HT-29 (cell line): ENCODE measurements around the gene SEC14L5. TPM values are rescaled to one million over a fixed set of nuclear protein-coding genes. Genes with fewer than 3 reads are reported as not detected.
"Not testable (repeated sequence)": the region's sequence is repeated elsewhere in the genome, so short reads cannot be mapped to it uniquely, and the experiment has no call there.

Experiments
- DNase-seq: peaks from one replicate; pipeline ENCODE4 v3.0.0-alpha.2; 2015; ENCODE audit warnings: low spot score
- total RNA-seq: library from RNA; depleted of rRNA; stranded (reverse); fragments of >200 nt; shearing (Covaris generic); gene quantifications from 2 replicates; pipeline ENCODE4 v1.2.3, GENCODE V29; 2014

SEC14L5 gene
- total RNA-seq, 1 experiment from 2014 or later: 0.08 TPM

GRCh38 chr16:4949986-4950385 lies 8.1 kb upstream of the SEC14L5 start:
- DNase-seq: no peak

GRCh38 chr16:4951583-4951982 lies 6.5 kb upstream of the SEC14L5 start:
- DNase-seq: not testable (repeated sequence)

GRCh38 chr16:4954714-4955113 lies 3.4 kb upstream of the SEC14L5 start:
- no peak for DNase-seq

GRCh38 chr16:4957420-4957719 lies 760 bp upstream of the SEC14L5 start:
- no peak for DNase-seq

GRCh38 chr16:4958510-4959438 lies 644 bp downstream of the SEC14L5 start:
- no peak for DNase-seq

GRCh38 chr16:4960579-4960978 lies 2.4 kb downstream of the SEC14L5 start:
- DNase-seq: no peak

GRCh38 chr16:4962716-4963115 lies 4.6 kb downstream of the SEC14L5 start:
- DNase-seq: no peak

- not testable (repeated sequence) for DNase-seq
These were observed 5.4 kb downstream of the SEC14L5 start for GRCh38 chr16:4963527-4963926.

GRCh38 chr16:4966736-4967453 lies 8.8 kb downstream of the SEC14L5 start:
- DNase-seq: no peak

- DNase-seq: not testable (repeated sequence)
These were observed 10.1 kb downstream of the SEC14L5 start for GRCh38 chr16:4968278-4968677.

GRCh38 chr16:4968879-4969483 lies 10.9 kb downstream of the SEC14L5 start:
- DNase-seq: no peak

- no peak for DNase-seq
These were observed 11.9 kb downstream of the SEC14L5 start for GRCh38 chr16:4970010-4970409.

GRCh38 chr16:4972938-4973587 lies 14.9 kb downstream of the SEC14L5 start:
- no peak for DNase-seq

- no peak for DNase-seq
These were observed 17.9 kb downstream of the SEC14L5 start for GRCh38 chr16:4976079-4976478.

GRCh38 chr16:4976611-4977145 lies 18.5 kb downstream of the SEC14L5 start:
- DNase-seq: no peak

GRCh38 chr16:4979164-4979563 lies 21.0 kb downstream of the SEC14L5 start:
- no peak for DNase-seq

- DNase-seq: no peak
These were observed 21.9 kb downstream of the SEC14L5 start for GRCh38 chr16:4979736-4980660.

GRCh38 chr16:4980691-4981090 lies 22.6 kb downstream of the SEC14L5 start:
- DNase-seq: no peak

GRCh38 chr16:4981473-4981872 lies 23.3 kb downstream of the SEC14L5 start:
- DNase-seq: no peak

GRCh38 chr16:4982056-4982867 lies 24.1 kb downstream of the SEC14L5 start:
- no peak for DNase-seq
